Bronchial epithelial cell (primary cell): ENCODE results near the gene EMX1. TPM values are rescaled to one million over a fixed set of nuclear protein-coding genes. Genes with fewer than 3 reads are reported as not detected.

Source experiments
- DNase-seq: peaks from one replicate; pipeline ENCODE4 v3.0.0-alpha.2; 2010; ENCODE audit warnings: low read depth
- FAIRE-seq: peaks from 2 replicates; lab custom pipeline; 2011; peaks lifted over from hg19 to GRCh38; lab: Jason Lieb, UNC
- H3K27me3 ChIP-seq: 2 replicates; pipeline ENCODE4 v1.5.1; 2011; ENCODE audit warnings: low read length; ENCODE audit not compliant: control insufficient read depth, insufficient read depth
- H3K36me3 ChIP-seq: 2 replicates; pipeline ENCODE4 v1.5.1; 2011; ENCODE audit warnings: low read length; ENCODE audit not compliant: control insufficient read depth, insufficient read depth
- H3K4me3 ChIP-seq: 2 replicates; pipeline ENCODE4 v1.5.1; 2011; ENCODE audit warnings: mild to moderate bottlenecking, low read depth, low read length, control low read depth
- CTCF ChIP-seq: IDR thresholded peaks from 2 replicates; pipeline ENCODE4 v1.5.1; 2011; ENCODE audit warnings: mild to moderate bottlenecking, moderate library complexity, low read length, control low read depth, inconsistent platforms; ENCODE audit not compliant: insufficient read depth, severe bottlenecking
- total RNA-seq: library from RNA; depleted of rRNA; stranded (reverse); fragments of >200 nt; gene quantifications from 2 replicates; pipeline ENCODE4 v1.2.1, GENCODE V29; 2014

EMX1 gene
- total RNA-seq, 1 donor from 2014 or later, result 0.26 TPM

GRCh38 chr2:72961853-72962468, 44.6 kb downstream of the EMX1 start:
- DNase-seq (no peak), FAIRE-seq (no peak)
- TF ChIP-seq CTCF, result no peak
- H3K36me3 ChIP-seq, result no peaks in the 10 kb centered on the region
- H3K4me3 ChIP-seq, result no peak overlapping the region
- H3K27me3 ChIP-seq, result no peaks in the 10 kb centered on the region

- FAIRE-seq (no peak), DNase-seq (no peak)
- no peak for TF ChIP-seq CTCF
- Histone ChIP-seq H3K27me3 (no peaks in the 10 kb centered on the region), H3K4me3 (no peak overlapping the region), H3K36me3 (no peaks in the 10 kb centered on the region)
Observed at GRCh38 chr2:72962911-72963310, 45.6 kb downstream of the EMX1 start.

- no peak for TF ChIP-seq CTCF
- no peaks in the 10 kb centered on the region for H3K36me3 ChIP-seq
- no peak overlapping the region for H3K4me3 ChIP-seq
- FAIRE-seq (no peak), DNase-seq (no peak)
- H3K27me3 ChIP-seq, result no peaks in the 10 kb centered on the region
Observed at GRCh38 chr2:72963423-72964145, 46.3 kb downstream of the EMX1 start.

GRCh38 chr2:72964146-72964525, 46.8 kb downstream of the EMX1 start:
- Histone ChIP-seq H3K36me3 (no peaks in the 10 kb centered on the region), H3K27me3 (no peaks in the 10 kb centered on the region), H3K4me3 (no peak overlapping the region)
- no peak for DNase-seq
- TF ChIP-seq CTCF, result no peak
- peak; percentile 55 for FAIRE-seq

- Histone ChIP-seq H3K36me3 (no peaks in the 10 kb centered on the region), H3K4me3 (no peak overlapping the region), H3K27me3 (no peaks in the 10 kb centered on the region)
- DNase-seq, result no peak
- TF ChIP-seq CTCF, result no peak
- no peak for FAIRE-seq
Observed at GRCh38 chr2:72965016-72965415, 47.7 kb downstream of the EMX1 start.
